Measurements from ENCODE around the gene EFCAB12.

EFCAB12 gene

DNA sequence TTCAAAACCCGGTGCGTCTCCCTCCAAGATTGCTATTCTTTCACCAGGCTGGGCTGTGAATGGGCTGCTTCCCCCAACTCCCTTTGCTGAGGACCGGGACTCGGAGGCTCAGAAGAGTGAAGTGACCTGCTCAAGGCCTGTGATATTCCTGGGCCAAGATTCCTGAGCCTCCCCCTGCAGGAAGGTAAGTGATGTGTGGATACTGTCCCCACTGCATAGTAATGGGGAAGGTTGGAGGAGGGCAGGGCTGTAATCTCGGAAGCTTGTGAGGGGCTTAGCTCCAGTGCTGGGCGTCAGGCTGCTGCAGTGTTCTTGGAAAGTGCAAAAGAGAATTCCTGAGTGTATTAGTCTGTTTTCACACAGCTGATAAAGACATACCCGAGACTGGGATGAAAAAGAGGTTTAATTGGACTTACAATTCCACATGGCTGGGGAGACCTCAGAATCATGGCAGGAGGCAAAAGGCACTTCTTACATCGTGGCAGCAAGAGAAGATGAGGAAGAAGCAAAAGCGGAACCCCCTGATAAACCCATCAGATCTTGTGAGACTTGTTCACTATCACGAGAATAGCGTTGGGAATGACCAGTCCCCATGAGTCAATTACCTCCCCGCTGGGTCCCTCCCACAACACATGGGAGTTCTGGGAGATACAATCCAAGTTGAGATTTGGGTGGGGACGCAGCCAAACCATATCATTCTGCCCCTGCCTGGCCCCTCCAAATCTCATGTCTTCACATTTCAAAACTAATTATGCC lies 67.6 kb downstream of the EFCAB12 start:
- no peaks in the 10 kb centered on the region for H3K9me3 ChIP-seq (ENCODE audit: control insufficient read depth in 1 of 2, low read length in 2 of 2)
- H3K36me3 ChIP-seq (ENCODE audit: control insufficient read depth in 1 of 2, insufficient read depth in 2 of 2, low read length in 2 of 2) = no peaks in the 10 kb centered on the region
- H3K4me1 ChIP-seq (ENCODE audit: control insufficient read depth in 1 of 2, insufficient read depth in 2 of 2, low read length in 2 of 2) = no peaks in the 10 kb centered on the region
- H3K27ac ChIP-seq (ENCODE audit: low read length) = no peak overlapping the region
- H3K4me3 ChIP-seq (ENCODE audit: low read depth in 1 of 2, low read length in 2 of 2) = no peak overlapping the region
- no peaks in the 10 kb centered on the region for H3K27me3 ChIP-seq (ENCODE audit: low read depth, low read length)

GRCh38 chr3:129360171-129360611 lies 68.2 kb downstream of the EFCAB12 start:
- no peaks in the 10 kb centered on the region for H3K4me1 ChIP-seq (ENCODE audit: control insufficient read depth in 1 of 2, insufficient read depth in 2 of 2, low read length in 2 of 2)
- H3K27me3 ChIP-seq (ENCODE audit: low read depth, low read length) = no peaks in the 10 kb centered on the region
- no peak overlapping the region for H3K27ac ChIP-seq (ENCODE audit: low read length)
- no peaks in the 10 kb centered on the region for H3K36me3 ChIP-seq (ENCODE audit: control insufficient read depth in 1 of 2, insufficient read depth in 2 of 2, low read length in 2 of 2)
- no peaks in the 10 kb centered on the region for H3K9me3 ChIP-seq (ENCODE audit: control insufficient read depth in 1 of 2, low read length in 2 of 2)
- H3K4me3 ChIP-seq (ENCODE audit: low read depth in 1 of 2, low read length in 2 of 2) = no peak overlapping the region

DNA sequence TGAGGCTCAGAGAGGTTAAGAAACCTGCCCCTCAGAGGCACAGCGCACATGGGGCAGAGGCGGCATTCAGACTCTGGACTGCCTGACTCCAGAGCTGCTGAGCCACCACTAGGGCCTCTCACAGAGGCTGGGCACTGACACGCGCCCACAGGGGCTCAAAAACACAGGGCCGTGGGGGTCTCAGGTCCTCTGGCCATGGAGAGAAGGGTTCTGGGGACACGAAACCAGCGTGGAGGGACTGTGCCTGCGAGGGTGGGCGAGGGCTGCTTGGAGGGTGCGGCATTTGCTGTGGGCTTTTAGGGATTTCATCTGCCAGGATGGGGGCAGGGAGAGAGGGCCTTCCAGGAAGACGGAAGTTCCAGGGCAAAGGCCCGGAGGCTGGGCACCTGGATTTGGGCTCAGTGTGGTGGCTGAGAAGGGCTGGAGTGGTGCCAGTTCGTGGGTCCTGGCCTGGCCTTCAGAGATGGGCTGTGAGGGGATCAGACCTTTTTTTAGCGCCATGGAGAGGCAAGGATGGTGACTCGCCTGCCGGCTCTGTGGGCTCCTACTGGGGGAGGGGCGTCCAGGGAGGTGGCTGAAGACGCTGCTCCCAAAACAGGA lies 69.6 kb downstream of the EFCAB12 start:
- no peak overlapping the region for H3K27ac ChIP-seq (ENCODE audit: low read length)
- H3K9me3 ChIP-seq (ENCODE audit: control insufficient read depth in 1 of 2, low read length in 2 of 2) = no peaks in the 10 kb centered on the region
- no peaks in the 10 kb centered on the region for H3K4me1 ChIP-seq (ENCODE audit: control insufficient read depth in 1 of 2, insufficient read depth in 2 of 2, low read length in 2 of 2)
- H3K27me3 ChIP-seq (ENCODE audit: low read depth, low read length) = no peaks in the 10 kb centered on the region
- H3K36me3 ChIP-seq (ENCODE audit: control insufficient read depth in 1 of 2, insufficient read depth in 2 of 2, low read length in 2 of 2) = no peaks in the 10 kb centered on the region
- no peak overlapping the region for H3K4me3 ChIP-seq (ENCODE audit: low read depth in 1 of 2, low read length in 2 of 2)

GRCh38 chr3:129358177-129358771 lies 70.2 kb downstream of the EFCAB12 start:
- Histone ChIP-seq H3K4me1 (ENCODE audit: control insufficient read depth in 1 of 2, insufficient read depth in 2 of 2, low read length in 2 of 2) (no peaks in the 10 kb centered on the region), H3K9me3 (ENCODE audit: control insufficient read depth in 1 of 2, low read length in 2 of 2) (no peaks in the 10 kb centered on the region), H3K36me3 (ENCODE audit: control insufficient read depth in 1 of 2, insufficient read depth in 2 of 2, low read length in 2 of 2) (no peaks in the 10 kb centered on the region), H3K4me3 (ENCODE audit: low read depth in 1 of 2, low read length in 2 of 2) (no peak overlapping the region), H3K27ac (ENCODE audit: low read length) (no peak overlapping the region), H3K27me3 (ENCODE audit: low read depth, low read length) (no peaks in the 10 kb centered on the region)

DNA sequence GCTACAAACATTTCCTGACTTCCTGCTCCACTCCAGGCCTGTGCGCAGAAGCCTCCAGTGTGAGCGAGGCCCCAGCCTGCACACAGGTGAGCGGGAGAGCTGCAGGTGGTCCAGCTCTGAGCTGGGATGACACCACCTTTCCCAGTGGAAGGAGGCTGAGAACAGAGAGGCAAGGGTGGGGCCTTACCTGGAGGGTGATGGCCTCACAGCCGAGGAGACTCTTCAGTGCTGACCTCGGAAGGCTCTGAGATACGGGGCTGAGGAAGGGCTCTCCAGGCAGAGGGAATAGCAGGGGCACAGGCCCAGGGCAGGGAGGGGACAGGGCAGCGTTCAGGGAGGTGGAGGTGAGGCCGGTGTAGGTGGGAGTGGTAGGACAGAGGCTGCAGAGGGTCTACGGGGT lies 70.8 kb downstream of the EFCAB12 start:
- H3K36me3 ChIP-seq (ENCODE audit: control insufficient read depth in 1 of 2, insufficient read depth in 2 of 2, low read length in 2 of 2) = no peaks in the 10 kb centered on the region
- H3K4me1 ChIP-seq (ENCODE audit: control insufficient read depth in 1 of 2, insufficient read depth in 2 of 2, low read length in 2 of 2) = no peaks in the 10 kb centered on the region
- no peaks in the 10 kb centered on the region for H3K9me3 ChIP-seq (ENCODE audit: control insufficient read depth in 1 of 2, low read length in 2 of 2)
- H3K27me3 ChIP-seq (ENCODE audit: low read depth, low read length) = no peaks in the 10 kb centered on the region
- H3K27ac ChIP-seq (ENCODE audit: low read length) = no peak overlapping the region
- no peak overlapping the region for H3K4me3 ChIP-seq (ENCODE audit: low read depth in 1 of 2, low read length in 2 of 2)

DNA sequence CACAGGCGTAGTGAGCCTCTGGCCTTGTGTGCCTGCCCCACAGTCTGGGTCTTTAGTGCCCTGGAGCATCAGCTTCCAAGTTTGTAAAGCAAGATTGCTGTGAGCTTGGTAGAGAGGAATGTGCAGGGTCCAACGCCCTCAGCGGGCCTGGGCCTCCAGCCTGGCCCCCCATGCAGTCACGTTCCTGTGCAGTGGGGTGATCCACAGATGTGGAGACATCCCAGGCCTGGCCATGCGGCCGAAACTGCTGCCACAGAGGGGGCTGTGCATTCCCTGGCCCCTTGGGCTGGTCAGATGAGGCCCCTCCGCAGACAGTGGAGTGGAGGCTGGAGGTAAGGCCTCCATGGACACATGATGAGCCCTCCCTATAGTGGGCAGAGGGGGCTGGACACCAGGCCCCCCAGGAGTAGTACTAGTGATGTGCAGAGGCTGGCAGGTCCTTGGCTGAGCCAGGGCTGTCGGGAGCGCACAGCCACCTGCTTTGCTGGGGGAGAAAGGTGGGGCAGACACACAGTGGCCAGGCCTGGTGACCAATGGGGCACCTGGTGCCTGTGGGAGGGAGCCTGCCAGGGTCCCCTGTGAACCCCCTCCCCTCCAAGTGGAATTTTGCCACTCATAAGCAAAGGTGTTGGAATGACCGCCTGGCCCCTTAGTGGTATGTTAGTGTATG lies 71.5 kb downstream of the EFCAB12 start:
- Histone ChIP-seq H3K4me1 (ENCODE audit: control insufficient read depth in 1 of 2, insufficient read depth in 2 of 2, low read length in 2 of 2) (no peaks in the 10 kb centered on the region), H3K36me3 (ENCODE audit: control insufficient read depth in 1 of 2, insufficient read depth in 2 of 2, low read length in 2 of 2) (no peaks in the 10 kb centered on the region), H3K27ac (ENCODE audit: low read length) (no peak overlapping the region), H3K4me3 (ENCODE audit: low read depth in 1 of 2, low read length in 2 of 2) (no peak overlapping the region), H3K27me3 (ENCODE audit: low read depth, low read length) (no peaks in the 10 kb centered on the region), H3K9me3 (ENCODE audit: control insufficient read depth in 1 of 2, low read length in 2 of 2) (no peaks in the 10 kb centered on the region)

DNA sequence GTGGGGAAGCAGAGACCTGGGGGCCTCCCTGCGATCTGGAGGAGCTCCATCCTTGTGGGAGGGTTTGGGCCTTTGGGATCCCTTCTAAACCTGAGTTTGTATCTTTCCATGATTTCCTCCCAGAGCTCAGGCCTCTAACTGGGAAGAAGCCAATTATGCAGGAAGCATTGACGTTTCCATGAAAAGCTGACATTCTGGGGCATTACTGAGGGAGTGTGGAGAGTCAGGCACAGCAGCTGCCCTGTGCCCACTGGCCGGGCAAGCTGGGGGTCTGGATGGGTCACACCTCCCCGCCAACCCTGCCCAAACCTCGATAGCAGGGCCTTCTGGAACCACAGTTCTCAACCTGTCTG lies 74.9 kb downstream of the EFCAB12 start:
- Histone ChIP-seq H3K27me3 (ENCODE audit: low read depth, low read length) (no peaks in the 10 kb centered on the region), H3K4me1 (ENCODE audit: control insufficient read depth in 1 of 2, insufficient read depth in 2 of 2, low read length in 2 of 2) (no peaks in the 10 kb centered on the region), H3K4me3 (ENCODE audit: low read depth in 1 of 2, low read length in 2 of 2) (no peak overlapping the region), H3K36me3 (ENCODE audit: control insufficient read depth in 1 of 2, insufficient read depth in 2 of 2, low read length in 2 of 2) (no peaks in the 10 kb centered on the region), H3K27ac (ENCODE audit: low read length) (no peak overlapping the region), H3K9me3 (ENCODE audit: control insufficient read depth in 1 of 2, low read length in 2 of 2) (no peaks in the 10 kb centered on the region)

GRCh38 chr3:129352650-129353588 lies 75.5 kb downstream of the EFCAB12 start:
- Histone ChIP-seq H3K27me3 (ENCODE audit: low read depth, low read length) (no peaks in the 10 kb centered on the region), H3K27ac (ENCODE audit: low read length) (no peak overlapping the region), H3K9me3 (ENCODE audit: control insufficient read depth in 1 of 2, low read length in 2 of 2) (no peaks in the 10 kb centered on the region), H3K4me3 (ENCODE audit: low read depth in 1 of 2, low read length in 2 of 2) (no peak overlapping the region), H3K4me1 (ENCODE audit: control insufficient read depth in 1 of 2, insufficient read depth in 2 of 2, low read length in 2 of 2) (no peaks in the 10 kb centered on the region), H3K36me3 (ENCODE audit: control insufficient read depth in 1 of 2, insufficient read depth in 2 of 2, low read length in 2 of 2) (no peaks in the 10 kb centered on the region)

GRCh38 chr3:129352045-129352444 lies 76.4 kb downstream of the EFCAB12 start:
- H3K27me3 ChIP-seq (ENCODE audit: low read depth, low read length) = no peaks in the 10 kb centered on the region
- peaks cover 0 to 2% of the 10 kb centered on the region in 2 donors for H3K4me1 ChIP-seq (ENCODE audit: control insufficient read depth in 1 of 2, insufficient read depth in 2 of 2, low read length in 2 of 2)
- no peak overlapping the region for H3K4me3 ChIP-seq (ENCODE audit: low read depth in 1 of 2, low read length in 2 of 2)
- no peaks in the 10 kb centered on the region for H3K36me3 ChIP-seq (ENCODE audit: control insufficient read depth in 1 of 2, insufficient read depth in 2 of 2, low read length in 2 of 2)
- no peaks in the 10 kb centered on the region for H3K9me3 ChIP-seq (ENCODE audit: control insufficient read depth in 1 of 2, low read length in 2 of 2)
- H3K27ac ChIP-seq (ENCODE audit: low read length) = no peak overlapping the region
